Stomach (tissue), 9 donors: ENCODE results near the gene ATOH8. TPM values are rescaled to one million over a fixed set of nuclear protein-coding genes. Genes with fewer than 3 reads are reported as not detected.
A peak's percentile ranks its signal among the peaks of the same experiment; 100 is the strongest.

Experiments
- DNase-seq, 2 donors: peaks; one replicate each; pipeline versions ENCODE4 v3.0.0 to v3.0.0-alpha.2; 2013 to 2019
- H3K27ac ChIP-seq, 5 donors: fragments of 200-600 bp in 4 of 5; sonication (generic) in 4 of 5; one replicate each; pipeline ENCODE4 v1.5.1; 2013 to 2019; ENCODE audit warnings: mild to moderate bottlenecking in 1 of 5, moderate library complexity in 1 of 5
- H3K27me3 ChIP-seq, 3 donors: fragments of 200-600 bp; sonication (generic); one replicate each; pipeline ENCODE4 v1.5.1; 2017 to 2019; ENCODE audit warnings: mixed run types in 1 of 3
- H3K36me3 ChIP-seq, 4 donors: fragments of 200-600 bp; sonication (generic); 1 replicate in 3 of 4; 2 replicates in 1 of 4; pipeline ENCODE4 v1.5.1; 2016 to 2019
- H3K4me1 ChIP-seq, 4 donors: fragments of 200-600 bp; sonication (generic); one replicate each; pipeline ENCODE4 v1.5.1; 2016 to 2019
- H3K4me3 ChIP-seq, 4 donors: fragments of 200-600 bp; sonication (generic) in 3 of 4; one replicate each; pipeline ENCODE4 v1.5.1; 2016 to 2019; ENCODE audit warnings: mild to moderate bottlenecking in 1 of 4
- H3K9me3 ChIP-seq, 4 donors: fragments of 200-600 bp; sonication (generic); one replicate each; pipeline ENCODE4 v1.5.1; 2016 to 2019
- CTCF ChIP-seq, 7 experiments: fragments of 450-650 bp in 4 of 7; fragments of 200-600 bp in 3 of 7; sonication (generic) in 3 of 7; IDR thresholded peaks; one replicate each; pipeline ENCODE4 v1.5.1; 2016 to 2019; ENCODE audit warnings: antibody characterized with exemption in 7 of 7, control low read depth in 2 of 7, mild to moderate bottlenecking in 1 of 7
- EP300 ChIP-seq: sonication (generic); formaldehyde crosslinking; IDR thresholded peaks from one replicate; pipeline ENCODE4 v1.6.1; 2017; ENCODE audit warnings: antibody characterized with exemption
- POLR2A ChIP-seq, 4 donors: fragments of 450-650 bp; IDR thresholded peaks; one replicate each; pipeline ENCODE4 v1.6.1; 2016; ENCODE audit warnings: antibody characterized with exemption in 4 of 4, control low read depth in 2 of 4, mild to moderate bottlenecking in 1 of 4, moderate library complexity in 1 of 4
- POLR2AphosphoS5 ChIP-seq, 3 donors: sonication (generic); formaldehyde crosslinking; IDR thresholded peaks; one replicate each; pipeline ENCODE4 v1.6.1; 2016; ENCODE audit warnings: antibody characterized with exemption in 3 of 3
- WGBS, 5 donors: extraction: QIAGEN DNeasy Blood & Tissue Kit in 3 of 5; methylation state at CpG; one replicate each; pipeline versions ENCODE4 v1.1.5 to v1.1.7; 2013 to 2018; 5-methylcytosine and 5-hydroxymethylcytosine counted together
- intact Hi-C: fragments of 100-400 bp; cut with DNase I; formaldehyde crosslinking; loops from one replicate; pipeline ENCODE4 v1.15.1; 2023; ENCODE audit warnings: low total_unique reads
- polyA plus RNA-seq, 3 donors: library from polyadenylated mRNA; stranded (reverse); fragments of 200-250 nt; gene quantifications; one replicate each; pipeline ENCODE4 v1.2.3, GENCODE V29; 2013
- total RNA-seq, 5 donors: library from RNA; depleted of rRNA; stranded (reverse); fragments of >200 nt; gene quantifications; one replicate each; pipeline versions ENCODE4 v1.1.0 to v1.2.3, GENCODE V29; 2014 to 2016
- donor health status: healthy with polysubstance abuse.
- donor health status: Bipolar disorder and iron deficiency.
- donor health status: healthy.

Gene ATOH8
- total and polyA plus RNA-seq, 8 donors = 2.3 to 23.2 (median 13.3) TPM

GRCh38 chr2:85786444-85786843, 32.7 kb downstream of the ATOH8 start:
- WGBS, 5 donors = 77 to 95% (median 94%) methylated on average over 7 of the region's 7 CpGs
- intact Hi-C loops = no loop called here
- Histone ChIP-seq H3K4me1 (peaks cover 0 to 41% (median 24%) of the 10 kb centered on the region in 4 donors), H3K36me3 (peaks cover 0 to 25% (median 23%) of the 10 kb centered on the region in 4 donors), H3K9me3 (no peaks in the 10 kb centered on the region), H3K27me3 (no peaks in the 10 kb centered on the region), H3K4me3 (no peak overlapping the region), H3K27ac (peak overlapping the region in 1 of 5 donors; percentile 80)
- DNase-seq = no peak
- no peak for TF ChIP-seq CTCF (IDR thresholded peaks at IDR 0.05)
- TF ChIP-seq POLR2AphosphoS5 (IDR thresholded peaks at IDR 0.05) = no peak
- TF ChIP-seq POLR2A (IDR thresholded peaks at IDR 0.05) = no peak
- TF ChIP-seq EP300 = no peak

- Histone ChIP-seq H3K27me3 (no peaks in the 10 kb centered on the region), H3K27ac (peak overlapping the region in 1 of 5 donors; percentile 80), H3K4me1 (peaks cover 0 to 43% (median 24%) of the 10 kb centered on the region in 4 donors), H3K36me3 (peaks cover 0 to 24% (median 23%) of the 10 kb centered on the region in 4 donors), H3K4me3 (no peak overlapping the region), H3K9me3 (no peaks in the 10 kb centered on the region)
- DNase-seq = no peak
- TF ChIP-seq POLR2A (IDR thresholded peaks at IDR 0.05) (no peak), POLR2AphosphoS5 (IDR thresholded peaks at IDR 0.05) (no peak), EP300 (no peak), CTCF (IDR thresholded peaks at IDR 0.05) (no peak)
- WGBS, 5 donors = 85 to 93% (median 90%) methylated on average over 13 to 14 of the region's 14 CpGs
- intact Hi-C loops = no loop called here
Measured at GRCh38 chr2:85786865-85787264, 33.1 kb downstream of the ATOH8 start.

GRCh38 chr2:85787282-85787980, 33.6 kb downstream of the ATOH8 start:
- no peaks in the 10 kb centered on the region for H3K9me3 ChIP-seq
- no peak for DNase-seq
- H3K27me3 ChIP-seq = no peaks in the 10 kb centered on the region
- no peak overlapping the region for H3K4me3 ChIP-seq
- peaks cover 0 to 24% (median 23%) of the 10 kb centered on the region in 4 donors for H3K36me3 ChIP-seq
- TF ChIP-seq EP300 (no peak), POLR2AphosphoS5 (IDR thresholded peaks at IDR 0.05) (no peak), POLR2A (IDR thresholded peaks at IDR 0.05) (no peak), CTCF (IDR thresholded peaks at IDR 0.05) (no peak)
- H3K4me1 ChIP-seq = peaks cover 4 to 49% (median 27%) of the 10 kb centered on the region in 4 donors
- WGBS, 5 donors = 80 to 94% (median 90%) methylated on average over 7 to 8 of the region's 8 CpGs
- intact Hi-C loops = no loop called here
- H3K27ac ChIP-seq = no peak overlapping the region

GRCh38 chr2:85787981-85788340, 34.2 kb downstream of the ATOH8 start:
- Histone ChIP-seq H3K4me1 (peaks cover 9 to 54% (median 30%) of the 10 kb centered on the region in 4 donors), H3K27me3 (no peaks in the 10 kb centered on the region), H3K9me3 (no peaks in the 10 kb centered on the region), H3K4me3 (no peak overlapping the region), H3K36me3 (peaks cover 0 to 24% (median 21%) of the 10 kb centered on the region in 4 donors), H3K27ac (no peak overlapping the region)
- no peak for DNase-seq
- TF ChIP-seq CTCF (IDR thresholded peaks at IDR 0.05) (no peak), POLR2A (IDR thresholded peaks at IDR 0.05) (no peak), POLR2AphosphoS5 (IDR thresholded peaks at IDR 0.05) (no peak), EP300 (no peak)
- intact Hi-C loops = no loop called here
- 84 to 97% (median 95%) methylated on average over 6 of the region's 6 CpGs for WGBS, 5 donors
